Activated naive CD8-positive, alpha-beta T cell treated with anti-CD3 and anti-CD28 coated beads for 36 hours (primary cell): ENCODE results near the gene UHRF1. TPM values are rescaled to one million over a fixed set of nuclear protein-coding genes. Genes with fewer than 3 reads are reported as not detected.
"Not testable (repeated sequence)": the region's sequence is repeated elsewhere in the genome, so short reads cannot be mapped to it uniquely, and the experiment has no call there.

ENCODE experiments used
- DNase-seq: peaks from one replicate; pipeline ENCODE4 v3.0.0; 2021
- H3K27ac Mint-ChIP-seq: one replicate; pipeline ENCODE4 v1.8.0; 2022; ENCODE audit warnings: mild to moderate bottlenecking, moderate library complexity, mixed read lengths
- H3K27me3 Mint-ChIP-seq: one replicate; pipeline ENCODE4 v1.8.0; 2022; ENCODE audit warnings: mild to moderate bottlenecking, mixed read lengths
- H3K36me3 Mint-ChIP-seq: one replicate; pipeline ENCODE4 v1.8.0; 2021; ENCODE audit warnings: mild to moderate bottlenecking, mixed read lengths
- H3K4me1 Mint-ChIP-seq: one replicate; pipeline ENCODE4 v1.8.0; 2021; ENCODE audit warnings: mixed read lengths
- H3K4me3 Mint-ChIP-seq: one replicate; pipeline ENCODE4 v1.8.0; 2022; ENCODE audit warnings: mild to moderate bottlenecking, moderate library complexity, mixed read lengths
- H3K9me3 Mint-ChIP-seq: one replicate; pipeline ENCODE4 v1.8.0; 2022; ENCODE audit warnings: mixed read lengths
- total RNA-seq, 2 experiments: library from RNA; stranded (reverse); gene quantifications; one replicate each; pipeline ENCODE4 v1.2.3, GENCODE V29; 2021

UHRF1 gene
- total RNA-seq = 100 to 1,000 TPM; 244 to 245 TPM

DNA sequence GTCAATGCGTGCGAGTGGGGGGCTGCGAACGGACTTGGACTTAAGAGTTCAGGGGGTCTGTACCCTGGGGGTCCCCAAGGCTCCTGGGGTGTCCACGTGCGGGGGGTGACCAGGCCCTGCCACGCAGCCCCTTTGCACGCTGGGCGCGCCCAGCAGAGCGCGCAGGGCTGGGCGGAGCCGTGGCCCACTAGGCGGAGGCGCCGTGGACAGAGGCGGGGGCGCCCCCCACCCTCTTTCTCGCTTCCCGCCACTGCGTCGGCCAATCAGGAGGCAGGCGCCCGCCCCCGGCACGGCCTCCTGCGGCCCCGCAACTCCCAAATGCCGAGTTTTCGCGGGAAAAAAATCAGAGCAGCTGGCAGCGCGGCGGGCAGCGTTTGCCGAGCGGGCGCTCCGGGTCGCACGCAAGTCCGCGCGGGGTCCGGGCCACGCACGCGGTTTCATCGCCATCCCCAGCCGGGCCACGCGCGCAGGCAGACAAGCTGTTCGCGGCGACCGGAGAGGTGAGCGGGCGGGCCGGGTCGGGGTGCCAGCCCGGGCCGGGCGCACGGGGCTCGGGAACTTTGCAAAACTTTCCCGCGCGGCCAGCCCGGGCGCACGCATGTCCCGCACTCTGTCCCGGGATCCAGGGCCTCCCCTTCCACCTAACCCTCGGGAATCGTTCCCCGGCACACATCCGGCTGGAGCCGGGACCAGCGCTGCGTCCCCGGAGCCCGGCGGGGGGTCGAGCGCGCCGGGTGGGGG, at the start of gene UHRF1:
UHRF1 (plus strand) TSS at position 346 of the 741 bp plus-strand sequence. CDS start 1,385 bp downstream, outside the sequence.
- no peaks in the 10 kb centered on the region for H3K9me3 Mint-ChIP-seq
- H3K4me3 Mint-ChIP-seq = peak within 1 kb of the TSS; percentile 91
- DNase-seq = peak; percentile 87
- H3K27me3 Mint-ChIP-seq = no peaks in the 10 kb centered on the region
- peaks cover 50% of the 10 kb centered on the region for H3K4me1 Mint-ChIP-seq
- H3K36me3 Mint-ChIP-seq = peaks cover 41% of the 10 kb centered on the region
- H3K27ac Mint-ChIP-seq = peak within 1 kb of the TSS; percentile 79

DNA sequence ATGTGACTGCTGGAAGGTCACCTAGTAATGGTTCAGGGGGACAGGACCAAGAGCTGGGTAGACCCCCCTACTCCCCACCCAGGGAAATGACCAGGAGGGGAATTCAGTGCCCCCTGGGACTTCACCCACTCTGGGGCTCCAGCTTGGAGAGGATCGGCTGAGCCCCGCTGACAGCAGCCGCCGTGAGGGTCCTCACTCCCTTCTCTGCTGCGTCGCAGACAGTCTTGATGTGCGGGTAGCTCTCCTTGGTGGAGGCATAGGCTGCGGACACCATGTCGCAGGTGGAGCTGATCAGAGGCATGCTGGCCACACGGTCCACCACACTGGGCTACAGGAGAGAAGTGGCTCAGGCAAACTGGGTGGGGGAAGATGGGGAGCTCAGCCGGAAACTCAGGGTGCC, 49.6 kb upstream of the UHRF1 start:
- Mint-ChIP-seq H3K27ac (no peak overlapping the region), H3K9me3 (no peaks in the 10 kb centered on the region), H3K36me3 (no peaks in the 10 kb centered on the region), H3K4me1 (no peaks in the 10 kb centered on the region), H3K4me3 (no peak overlapping the region), H3K27me3 (no peaks in the 10 kb centered on the region)
- DNase-seq = no peak

DNA sequence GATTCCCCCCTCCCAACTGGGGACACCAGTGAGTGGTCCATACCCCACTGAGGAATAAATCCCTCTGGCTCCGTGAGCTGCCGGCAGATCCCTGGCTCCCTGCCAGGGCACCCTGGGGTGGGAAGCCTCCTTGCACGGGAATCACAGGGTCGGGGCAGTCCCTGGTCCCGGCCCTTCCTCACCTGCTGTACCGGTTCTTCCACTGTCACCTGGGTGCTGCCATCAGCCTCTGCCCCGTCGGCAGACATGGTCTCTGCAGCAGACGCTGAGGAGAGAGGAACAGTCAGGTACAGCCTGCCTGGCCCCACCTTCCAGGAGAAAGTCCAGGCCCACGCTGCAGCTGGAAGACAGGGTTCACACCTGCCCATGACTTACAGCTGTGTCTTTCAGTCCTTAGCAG, 48.2 kb upstream of the UHRF1 start:
- Mint-ChIP-seq H3K27me3 (no peaks in the 10 kb centered on the region), H3K4me3 (no peak overlapping the region), H3K4me1 (no peaks in the 10 kb centered on the region), H3K9me3 (no peaks in the 10 kb centered on the region), H3K36me3 (no peaks in the 10 kb centered on the region), H3K27ac (no peak overlapping the region)
- no peak for DNase-seq

DNA sequence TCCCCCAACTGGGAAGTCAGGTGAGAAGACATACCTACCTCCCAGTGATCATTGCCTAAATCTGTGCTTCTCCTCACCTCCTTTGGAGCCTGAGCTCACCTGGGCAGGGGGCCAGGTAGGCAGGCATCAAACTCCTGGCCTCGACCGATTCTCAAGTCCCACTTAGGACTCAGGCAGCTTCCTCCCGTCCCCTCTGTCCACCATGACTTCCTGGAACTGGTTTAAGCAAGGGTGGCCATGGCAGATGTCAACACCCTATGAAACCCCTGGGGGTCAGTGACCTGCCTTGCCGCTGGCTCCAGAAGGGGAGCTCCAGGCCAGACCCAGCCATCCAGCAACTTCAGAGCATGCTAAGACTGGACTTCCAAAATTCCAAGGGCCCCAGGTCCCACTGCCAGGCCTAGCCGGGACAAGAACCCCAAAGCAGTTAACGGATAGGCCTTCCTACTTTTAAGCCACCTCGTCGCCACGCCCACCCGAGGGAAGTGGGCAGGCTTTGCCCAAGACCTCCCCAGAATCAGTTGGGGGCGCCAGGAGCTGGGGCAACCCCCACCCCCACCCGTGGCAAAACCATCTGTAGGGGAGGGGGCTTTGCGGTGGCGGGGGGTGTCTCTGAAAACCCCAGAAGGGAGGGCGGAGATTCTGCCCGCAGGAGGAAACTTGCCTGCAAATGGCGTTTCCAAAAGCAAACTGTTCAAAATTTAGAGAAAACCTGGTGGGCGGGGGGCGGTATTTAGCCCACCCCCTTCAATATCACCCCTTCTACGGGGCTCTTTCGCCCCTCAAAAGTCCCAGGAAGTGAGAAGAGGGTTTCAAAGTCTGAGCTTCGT, 42.5 kb upstream of the UHRF1 start:
- no peaks in the 10 kb centered on the region for H3K36me3 Mint-ChIP-seq
- no peaks in the 10 kb centered on the region for H3K9me3 Mint-ChIP-seq
- no peaks in the 10 kb centered on the region for H3K27me3 Mint-ChIP-seq
- peak overlapping the region; percentile 75 for H3K4me3 Mint-ChIP-seq
- peak overlapping the region; percentile 51 for H3K27ac Mint-ChIP-seq
- peak; percentile 59 for DNase-seq
- peaks cover 12% of the 10 kb centered on the region for H3K4me1 Mint-ChIP-seq

DNA sequence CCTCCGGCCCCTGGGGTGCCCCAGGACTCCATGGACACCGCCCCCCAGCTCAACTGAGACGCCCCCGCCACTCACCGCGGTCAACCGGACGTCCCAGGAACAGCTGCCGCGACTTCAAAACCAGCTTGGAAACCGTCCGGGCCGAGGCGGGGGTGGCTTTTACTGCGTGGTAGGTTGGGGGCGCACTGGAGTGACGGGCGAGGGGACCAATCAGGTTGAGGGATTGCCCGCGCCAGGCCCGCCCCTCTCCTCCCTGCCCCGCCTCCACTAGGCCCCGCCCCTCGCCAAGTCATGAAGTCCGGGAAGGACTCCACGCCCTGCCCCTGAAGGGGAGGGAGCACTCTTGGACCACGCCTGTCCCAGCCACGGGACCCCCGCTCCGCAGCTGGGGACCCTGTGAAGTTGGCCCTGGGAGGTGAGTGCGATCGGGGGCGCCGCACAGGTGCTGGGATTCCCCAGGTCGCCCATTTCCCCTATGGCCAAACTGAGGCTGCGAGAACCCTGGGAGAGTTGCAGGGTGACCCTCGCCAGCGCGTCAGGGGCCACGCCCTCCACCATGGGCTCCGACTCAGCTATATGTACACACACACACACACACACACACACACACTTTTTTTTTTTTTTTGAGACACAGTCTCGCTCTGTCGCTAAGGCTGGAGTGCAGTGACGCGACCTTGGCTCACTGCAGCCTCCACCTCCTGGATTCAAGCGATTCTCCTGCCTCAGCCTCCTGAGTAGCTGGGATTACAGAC, 41.6 kb upstream of the UHRF1 start, which contains the start of gene PLIN3:
PLIN3 (minus strand) TSS at position 134 of the 752 bp plus-strand sequence. CDS start 6,273 bp downstream, outside the sequence.
- H3K27ac Mint-ChIP-seq = peak within 1 kb of the TSS; percentile 51
- no peaks in the 10 kb centered on the region for H3K9me3 Mint-ChIP-seq
- peak; percentile 88 for DNase-seq
- H3K4me1 Mint-ChIP-seq = peaks cover 15% of the 10 kb centered on the region
- H3K36me3 Mint-ChIP-seq = no peaks in the 10 kb centered on the region
- H3K27me3 Mint-ChIP-seq = no peaks in the 10 kb centered on the region
- H3K4me3 Mint-ChIP-seq = peak within 1 kb of the TSS; percentile 75

DNA sequence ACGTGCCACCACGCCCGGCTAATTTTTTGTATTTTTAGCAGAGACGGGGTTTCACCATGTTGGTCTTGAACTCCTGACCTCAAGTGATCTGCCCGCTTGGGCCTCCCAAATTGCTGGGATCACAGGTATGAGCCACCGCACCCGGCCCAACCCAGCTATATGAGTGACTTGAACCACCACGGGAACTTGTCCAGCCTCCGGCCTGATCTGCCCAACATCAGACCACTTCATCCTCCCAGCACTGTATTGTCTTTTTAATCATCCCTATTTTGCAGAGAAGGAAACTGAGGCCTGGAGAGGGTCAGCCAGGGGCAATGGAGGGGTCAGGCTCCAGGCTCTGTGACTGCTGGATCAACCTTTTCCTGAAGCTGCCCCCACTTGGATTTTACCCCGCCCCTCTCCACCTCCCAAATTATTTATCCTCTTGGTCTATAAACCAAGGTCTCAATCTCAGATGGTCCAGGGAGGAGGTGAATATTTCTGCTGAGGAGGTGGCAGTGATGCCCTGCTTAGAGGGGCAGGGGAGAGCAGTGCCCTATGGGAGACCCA, 40.9 kb upstream of the UHRF1 start:
- no peaks in the 10 kb centered on the region for H3K9me3 Mint-ChIP-seq
- H3K36me3 Mint-ChIP-seq = no peaks in the 10 kb centered on the region
- peak overlapping the region; percentile 75 for H3K4me3 Mint-ChIP-seq
- H3K27ac Mint-ChIP-seq = no peak overlapping the region
- no peak for DNase-seq
- H3K27me3 Mint-ChIP-seq = no peaks in the 10 kb centered on the region
- peaks cover 16% of the 10 kb centered on the region for H3K4me1 Mint-ChIP-seq

DNA sequence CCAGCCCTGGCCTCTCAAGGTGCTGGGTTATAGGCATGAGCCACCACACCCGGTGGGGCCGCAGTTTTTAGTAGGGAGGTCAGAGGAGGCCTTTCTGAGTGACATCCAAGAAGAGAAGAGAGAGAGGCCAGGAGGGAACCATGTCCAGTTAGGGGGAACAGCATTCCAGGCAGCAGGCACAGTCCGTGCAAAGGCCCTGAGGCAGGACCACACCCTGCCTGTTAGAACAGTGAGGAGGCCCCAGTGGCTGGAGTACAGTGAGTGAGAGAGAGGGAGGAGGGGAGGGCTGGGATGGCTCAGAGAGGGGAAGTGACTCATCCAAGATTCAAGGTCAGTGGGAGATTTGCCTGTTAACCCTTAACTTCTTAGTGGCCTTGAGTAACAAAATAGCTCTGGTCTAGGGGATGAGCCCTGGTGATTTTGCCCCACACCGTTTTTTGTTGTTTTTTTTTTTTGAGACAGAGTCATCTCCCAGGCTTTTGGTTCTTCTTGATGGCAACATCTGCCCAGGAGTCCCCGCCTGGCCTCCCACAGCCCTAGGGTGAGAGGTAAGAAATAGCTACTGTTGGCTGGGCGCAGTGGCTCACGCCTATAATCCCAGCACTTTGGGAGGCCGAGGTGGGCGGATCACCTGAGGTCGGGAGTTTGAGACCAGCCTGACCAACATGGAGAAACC, 39.1 kb upstream of the UHRF1 start:
- Mint-ChIP-seq H3K27ac (no peak overlapping the region), H3K27me3 (no peaks in the 10 kb centered on the region), H3K4me1 (peaks cover 16% of the 10 kb centered on the region), H3K9me3 (no peaks in the 10 kb centered on the region), H3K4me3 (no peak overlapping the region), H3K36me3 (no peaks in the 10 kb centered on the region)
- peak; percentile 22 for DNase-seq

DNA sequence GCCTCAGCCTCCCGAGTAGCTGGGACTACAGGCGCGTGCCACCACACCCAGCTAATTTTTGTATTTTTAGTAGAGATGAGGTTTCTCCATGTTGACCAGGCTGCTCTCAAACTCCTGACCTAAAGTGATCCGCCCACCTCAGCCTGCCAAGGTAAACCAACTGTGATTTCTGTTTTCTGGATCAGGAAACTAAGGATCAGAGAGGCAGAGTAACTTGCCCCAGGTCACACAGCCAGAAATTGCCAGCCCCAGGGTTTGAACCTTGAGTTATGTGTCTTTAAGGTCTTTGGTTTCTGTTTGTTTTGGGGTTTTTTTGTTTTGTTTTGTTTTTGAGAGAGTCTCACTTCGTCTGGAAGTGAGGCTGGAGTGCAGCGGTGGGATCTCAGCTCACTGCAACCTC, 37.6 kb upstream of the UHRF1 start:
- Mint-ChIP-seq H3K27me3 (no peaks in the 10 kb centered on the region), H3K9me3 (no peaks in the 10 kb centered on the region), H3K36me3 (no peaks in the 10 kb centered on the region), H3K4me3 (no peak overlapping the region), H3K4me1 (peaks cover 13% of the 10 kb centered on the region), H3K27ac (no peak overlapping the region)
- DNase-seq = no peak

DNA sequence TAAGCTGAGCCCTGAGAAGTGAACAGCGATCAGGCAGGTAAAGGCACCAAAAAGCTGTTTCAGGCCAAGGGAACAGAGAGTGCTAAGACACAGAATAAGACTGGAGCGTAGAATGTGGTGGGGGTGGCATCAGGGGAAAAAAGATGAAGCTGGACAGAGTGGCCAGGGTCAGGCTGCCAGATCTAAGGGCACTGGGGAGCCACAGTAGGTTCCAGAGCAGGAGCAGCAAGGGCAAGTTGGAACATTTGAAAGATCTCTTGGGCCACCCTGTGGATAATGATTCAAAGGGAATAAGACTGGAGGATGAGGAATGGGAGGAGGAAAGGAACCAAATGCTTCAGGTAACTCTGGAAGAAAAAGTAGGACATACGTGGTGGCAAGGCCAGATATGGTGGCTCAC, 35.4 kb upstream of the UHRF1 start:
- DNase-seq = no peak
- Mint-ChIP-seq H3K36me3 (no peaks in the 10 kb centered on the region), H3K4me1 (peaks cover 11% of the 10 kb centered on the region), H3K4me3 (no peak overlapping the region), H3K27me3 (no peaks in the 10 kb centered on the region), H3K27ac (no peak overlapping the region), H3K9me3 (no peaks in the 10 kb centered on the region)

DNA sequence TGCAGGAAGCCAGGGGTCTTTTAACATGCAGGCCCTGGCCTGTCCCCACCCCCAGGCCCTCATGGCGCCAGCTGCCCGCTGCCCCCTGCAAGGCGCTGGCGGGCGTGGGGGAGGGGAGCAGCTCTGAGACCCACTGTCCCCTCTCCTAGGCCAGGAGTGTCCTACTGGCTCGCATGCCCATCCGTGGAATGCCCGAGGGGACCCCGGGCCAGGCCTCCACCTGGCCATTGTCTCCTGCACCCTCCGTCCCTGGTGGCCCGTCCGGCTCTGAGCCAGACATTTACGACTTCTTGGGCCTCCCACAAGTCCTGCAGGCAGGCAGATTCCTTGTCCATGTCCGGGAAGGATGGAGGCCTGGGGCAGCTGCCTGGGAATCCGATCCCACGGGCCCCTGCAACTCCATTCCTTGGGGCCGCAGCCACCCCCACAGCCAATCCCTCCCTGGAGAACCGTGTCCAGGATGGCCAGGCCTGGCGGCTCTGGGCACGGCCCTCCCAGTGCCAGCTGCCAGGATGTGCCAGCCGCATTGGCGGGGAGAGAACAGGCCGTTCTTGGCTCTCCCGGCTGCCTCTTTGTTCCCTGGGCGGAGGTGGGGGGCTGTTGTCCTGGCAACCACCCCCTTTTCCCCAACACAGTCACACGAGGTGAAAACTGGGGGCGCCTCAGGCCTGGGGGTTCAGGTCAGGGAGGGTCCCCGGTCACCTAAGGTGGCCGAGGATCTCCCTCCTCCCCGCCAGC, 31.4 kb upstream of the UHRF1 start:
- Mint-ChIP-seq H3K9me3 (no peaks in the 10 kb centered on the region), H3K27ac (peak overlapping the region; percentile 67), H3K27me3 (no peaks in the 10 kb centered on the region), H3K4me1 (peaks cover 4% of the 10 kb centered on the region), H3K36me3 (no peaks in the 10 kb centered on the region), H3K4me3 (peak overlapping the region; percentile 57)
- no peak for DNase-seq

DNA sequence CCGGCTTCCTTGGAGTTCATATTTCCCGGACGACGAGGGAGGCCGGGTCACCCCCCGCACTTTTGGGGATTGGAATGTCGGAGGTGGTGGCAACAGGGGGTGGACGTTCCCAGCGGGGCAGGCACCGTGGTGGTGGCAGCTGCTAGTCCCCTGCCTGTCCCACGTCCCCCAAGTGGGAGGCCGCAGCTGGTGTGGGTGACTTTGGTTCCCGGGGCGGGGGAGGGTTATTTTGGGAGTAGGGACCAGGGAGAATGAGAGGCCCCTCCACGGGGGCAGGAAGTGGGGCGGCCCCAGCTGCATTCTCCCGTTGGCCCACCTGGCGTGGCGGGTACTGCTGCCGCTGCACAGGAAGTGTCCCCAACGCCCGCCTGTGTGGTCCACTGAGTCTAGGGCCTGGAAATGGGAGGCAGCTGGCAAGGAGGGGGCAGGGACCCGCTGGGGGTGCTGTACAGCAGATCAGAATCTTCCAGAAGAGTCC, 30.8 kb upstream of the UHRF1 start:
- peak; percentile 30 for DNase-seq
- Mint-ChIP-seq H3K9me3 (no peaks in the 10 kb centered on the region), H3K4me1 (peaks cover 4% of the 10 kb centered on the region), H3K36me3 (no peaks in the 10 kb centered on the region), H3K4me3 (peak overlapping the region; percentile 57), H3K27ac (peak overlapping the region; percentile 67), H3K27me3 (no peaks in the 10 kb centered on the region)

DNA sequence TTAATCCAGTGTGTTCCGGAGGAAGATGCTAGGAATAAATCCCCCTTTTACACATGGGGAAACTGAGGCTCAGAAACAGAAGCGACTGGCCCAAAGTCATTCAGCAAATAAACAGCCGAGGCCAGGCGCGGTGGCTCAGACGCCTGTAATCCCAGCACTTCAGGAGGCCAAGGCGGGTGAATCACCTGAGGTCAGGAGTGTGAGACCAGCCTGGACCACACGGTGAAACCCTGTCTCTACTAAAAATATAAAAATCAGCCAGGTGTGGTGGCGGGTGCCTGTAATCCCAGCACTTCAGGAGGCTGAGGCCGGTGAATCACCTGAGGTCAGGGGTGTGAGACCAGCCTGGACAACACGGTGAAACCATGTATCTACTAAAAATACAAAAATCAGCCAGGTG, 30.3 kb upstream of the UHRF1 start:
- H3K27ac Mint-ChIP-seq = peak overlapping the region; percentile 67
- no peaks in the 10 kb centered on the region for H3K9me3 Mint-ChIP-seq
- peak overlapping the region; percentile 57 for H3K4me3 Mint-ChIP-seq
- H3K27me3 Mint-ChIP-seq = no peaks in the 10 kb centered on the region
- peaks cover 4% of the 10 kb centered on the region for H3K4me1 Mint-ChIP-seq
- H3K36me3 Mint-ChIP-seq = no peaks in the 10 kb centered on the region
- DNase-seq = no peak

DNA sequence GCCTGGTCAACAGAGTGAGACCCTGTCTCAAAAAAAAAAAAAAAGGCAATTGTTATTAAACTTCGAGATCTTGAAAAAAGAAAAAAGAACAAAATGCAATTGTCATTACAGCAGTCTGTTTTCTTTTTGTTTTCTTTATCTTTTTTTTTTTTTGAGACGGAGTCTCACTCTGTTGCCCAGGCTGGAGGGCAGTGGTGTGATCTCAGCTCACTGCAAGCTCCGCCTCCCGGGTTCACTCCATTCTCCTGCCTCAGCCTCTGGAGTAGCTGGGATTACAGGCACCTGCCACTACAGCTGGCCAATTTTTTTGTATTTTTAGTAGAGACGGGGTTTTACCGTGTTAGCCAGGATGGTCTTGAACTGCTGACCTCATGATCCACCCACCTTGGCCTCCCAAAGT, 26.4 kb upstream of the UHRF1 start:
- not testable (repeated sequence) for DNase-seq, H3K4me1 Mint-ChIP-seq, H3K9me3 Mint-ChIP-seq, H3K27me3 Mint-ChIP-seq, H3K36me3 Mint-ChIP-seq, H3K27ac Mint-ChIP-seq, H3K4me3 Mint-ChIP-seq

DNA sequence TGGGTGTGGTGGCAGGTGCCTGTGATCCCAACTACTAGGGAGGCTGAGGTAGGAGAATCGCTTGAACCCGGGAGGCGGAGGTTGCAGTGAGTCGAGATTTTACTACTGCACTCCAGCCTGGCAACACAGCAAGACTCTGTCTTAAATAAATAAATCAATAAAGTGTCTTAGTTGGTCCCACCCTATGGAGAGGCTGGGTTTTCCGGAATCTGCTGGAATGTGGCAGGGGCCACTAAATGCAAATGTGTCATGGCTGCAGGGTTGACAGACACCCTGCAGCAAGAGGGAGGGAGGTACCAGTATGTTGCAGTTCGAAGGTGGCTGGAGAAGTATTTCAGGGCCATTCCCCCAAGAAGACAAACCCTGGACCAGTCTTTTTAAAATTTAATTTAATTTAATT, 24.3 kb upstream of the UHRF1 start:
- not testable (repeated sequence) for H3K9me3 Mint-ChIP-seq, H3K36me3 Mint-ChIP-seq, H3K4me1 Mint-ChIP-seq, DNase-seq, H3K4me3 Mint-ChIP-seq, H3K27me3 Mint-ChIP-seq, H3K27ac Mint-ChIP-seq
